GM19193 (cell line): ENCODE data around the gene TTC21A.

Source experiments
- POLR2A ChIP-seq: IDR thresholded peaks from 4 replicates; pipeline ENCODE4 v1.6.1; 2011; ENCODE audit not compliant: insufficient read depth, insufficient read length; ENCODE audit errors: extremely low read depth

Gene TTC21A

GRCh38 chr3:39150803-39151631 is 43.5 kb downstream of the TTC21A start:
- no peak for TF ChIP-seq POLR2A

DNA sequence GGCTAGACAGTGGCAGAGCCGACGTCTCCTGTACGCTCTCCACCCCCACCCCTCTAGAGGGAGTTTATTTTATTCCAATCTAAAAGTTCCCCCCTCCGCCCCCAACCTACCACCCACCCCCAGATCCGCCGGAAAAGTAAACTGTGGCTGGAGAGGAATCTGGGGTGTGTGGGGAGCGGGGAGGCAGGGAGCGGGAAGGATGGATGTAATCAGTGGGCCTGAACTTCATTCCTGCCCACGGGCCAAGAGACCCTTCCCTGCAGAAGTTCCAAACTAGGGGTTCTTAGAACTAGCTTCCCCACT is 46.4 kb downstream of the TTC21A start:
- no peak for TF ChIP-seq POLR2A

- TF ChIP-seq POLR2A = no peak
Observed at GRCh38 chr3:39154280-39155021, 47.0 kb downstream of the TTC21A start.

- no peak for TF ChIP-seq POLR2A
Observed at GRCh38 chr3:39156421-39156820, 48.9 kb downstream of the TTC21A start.

- TF ChIP-seq POLR2A = no peak
Observed at GRCh38 chr3:39157359-39157758, 49.9 kb downstream of the TTC21A start.

DNA sequence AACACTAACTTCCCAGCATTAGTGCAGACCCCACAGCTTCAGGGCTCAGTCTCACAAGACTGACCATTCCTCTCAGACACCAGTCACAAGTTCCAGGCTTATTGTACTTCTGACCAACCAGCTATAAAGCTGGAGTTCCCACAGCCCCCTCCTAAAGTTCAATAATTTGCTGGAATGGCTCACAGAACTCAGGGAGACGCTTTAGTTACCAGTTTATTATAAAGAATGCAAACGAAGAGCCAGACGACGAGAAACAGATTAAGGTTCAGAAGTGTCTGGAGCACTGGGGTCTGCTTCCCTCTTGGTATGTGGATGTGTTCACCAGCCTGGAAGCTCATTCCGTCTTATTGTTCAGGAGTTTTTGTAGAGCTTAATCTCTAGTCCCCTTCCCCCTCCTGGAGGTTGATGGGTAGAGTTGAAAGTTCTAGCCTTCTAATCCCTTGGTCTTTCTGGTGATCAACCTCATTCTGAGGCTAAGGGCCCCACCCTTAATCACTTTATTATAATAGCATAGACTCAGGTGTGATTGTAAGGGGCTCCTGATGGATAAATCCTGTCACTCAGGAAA is 50.8 kb downstream of the TTC21A start:
- no peak for TF ChIP-seq POLR2A

- no peak for TF ChIP-seq POLR2A
Observed at GRCh38 chr3:39164414-39164813, 56.9 kb downstream of the TTC21A start.

GRCh38 chr3:39165518-39165917 is 58.0 kb downstream of the TTC21A start:
- no peak for TF ChIP-seq POLR2A

GRCh38 chr3:39166134-39166710 is 58.7 kb downstream of the TTC21A start:
- TF ChIP-seq POLR2A = no peak

DNA sequence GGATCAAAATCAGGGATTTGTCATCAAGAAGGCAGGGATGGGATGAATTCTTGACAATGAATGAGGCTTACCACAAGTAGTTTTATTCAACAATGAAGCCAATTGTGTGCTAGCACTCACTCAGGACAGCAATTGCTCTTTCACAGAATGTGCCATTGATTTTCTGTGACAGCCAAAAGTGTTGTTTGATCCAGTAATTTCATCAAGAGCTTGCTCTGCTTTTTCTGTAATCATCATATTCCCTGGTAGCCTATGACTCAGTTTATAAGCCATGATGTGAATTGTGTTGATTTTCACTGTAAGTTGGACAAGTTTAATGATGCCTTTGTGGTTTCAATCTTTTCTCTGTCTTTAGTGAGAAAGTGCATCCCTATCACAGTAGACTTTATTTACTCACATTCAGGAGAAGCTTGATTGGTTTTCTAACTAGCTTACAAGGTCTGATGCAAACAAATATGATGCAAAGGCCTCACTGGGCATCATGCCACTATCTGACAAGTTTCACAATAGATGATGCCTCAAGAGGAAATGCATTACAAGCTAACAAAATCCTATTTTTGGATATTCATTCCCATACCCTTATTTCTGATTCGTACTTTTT is 59.6 kb downstream of the TTC21A start:
- TF ChIP-seq POLR2A = no peak

GRCh38 chr3:39168156-39168780 is 60.8 kb downstream of the TTC21A start:
- no peak for TF ChIP-seq POLR2A

- no peak for TF ChIP-seq POLR2A
Observed at GRCh38 chr3:39169712-39170111, 62.2 kb downstream of the TTC21A start.

DNA sequence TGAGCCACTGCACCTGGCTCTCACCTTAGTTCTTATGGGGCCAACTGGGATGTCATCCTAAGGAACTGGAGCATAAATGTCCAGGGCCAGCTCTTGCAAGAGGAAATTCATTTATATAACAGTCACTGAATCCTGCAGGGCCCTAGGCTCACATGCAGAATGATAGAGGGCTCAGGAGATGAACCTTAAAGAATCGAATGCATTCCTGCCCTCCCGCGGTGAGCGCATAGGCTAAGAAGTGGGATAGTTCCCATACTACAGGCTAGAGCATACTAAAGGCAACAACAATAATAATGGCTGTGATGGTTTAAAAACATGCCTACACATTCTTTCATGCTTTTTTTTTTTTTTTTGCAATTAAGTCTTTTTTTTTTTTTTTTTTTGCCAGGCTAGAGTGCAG is 63.0 kb downstream of the TTC21A start:
- TF ChIP-seq POLR2A = no peak

- no peak for TF ChIP-seq POLR2A
Observed at GRCh38 chr3:39171860-39172259, 64.4 kb downstream of the TTC21A start.
